Activated CD8-positive, alpha-beta T cell treated with anti-CD3 and anti-CD28 coated beads, Interleukin-2, amount 10 ng/mL, durations not matched to agents 7 days and 5 days (primary cell): ENCODE results near the gene LGALS3BP. TPM values are rescaled to one million over a fixed set of nuclear protein-coding genes. Genes with fewer than 3 reads are reported as not detected.

Experiments used
- ATAC-seq: fragments of 150-1000 bp; cut with Tn5 transposase; one replicate; pipeline ENCODE4 v1.10.0; 2021; ENCODE audit warnings: moderate library complexity
- CTCF ChIA-PET: fragments of 350-600 bp; sonication (Branson Sonifier 250); formaldehyde crosslinking; loops from one replicate; lab custom pipeline; 2021; ENCODE audit warnings: antibody characterized with exemption; lab: Charles Lee
- POLR2A ChIA-PET: fragments of 350-600 bp; sonication (Branson Sonifier 250); formaldehyde crosslinking; loops from one replicate; lab custom pipeline; 2021; ENCODE audit warnings: antibody characterized with exemption; lab: Charles Lee
- DNase-seq: peaks from one replicate; pipeline ENCODE4 v3.0.0-alpha.2; 2020
- H3K27ac Mint-ChIP-seq: one replicate; pipeline ENCODE4 v1.8.0; 2021; ENCODE audit warnings: mild to moderate bottlenecking, mixed read lengths
- H3K27me3 Mint-ChIP-seq: one replicate; pipeline ENCODE4 v1.8.0; 2021; ENCODE audit warnings: low read depth, mixed read lengths
- H3K36me3 Mint-ChIP-seq: one replicate; pipeline ENCODE4 v1.8.0; 2021; ENCODE audit warnings: low read depth, mixed read lengths
- H3K4me1 Mint-ChIP-seq: one replicate; pipeline ENCODE4 v1.8.0; 2021; ENCODE audit warnings: low read depth, mixed read lengths
- H3K4me3 Mint-ChIP-seq: one replicate; pipeline ENCODE4 v1.8.0; 2021; ENCODE audit warnings: mild to moderate bottlenecking, mixed read lengths
- H3K9me3 Mint-ChIP-seq: one replicate; pipeline ENCODE4 v1.8.0; 2022; ENCODE audit warnings: mixed read lengths; ENCODE audit not compliant: insufficient read depth
- total RNA-seq, 2 experiments: library from RNA; stranded (reverse); gene quantifications; one replicate each; pipeline ENCODE4 v1.2.3, GENCODE V29; 2021

LGALS3BP gene
- total RNA-seq, 2 experiments from 2014 or later = 172 to 181 TPM

DNA sequence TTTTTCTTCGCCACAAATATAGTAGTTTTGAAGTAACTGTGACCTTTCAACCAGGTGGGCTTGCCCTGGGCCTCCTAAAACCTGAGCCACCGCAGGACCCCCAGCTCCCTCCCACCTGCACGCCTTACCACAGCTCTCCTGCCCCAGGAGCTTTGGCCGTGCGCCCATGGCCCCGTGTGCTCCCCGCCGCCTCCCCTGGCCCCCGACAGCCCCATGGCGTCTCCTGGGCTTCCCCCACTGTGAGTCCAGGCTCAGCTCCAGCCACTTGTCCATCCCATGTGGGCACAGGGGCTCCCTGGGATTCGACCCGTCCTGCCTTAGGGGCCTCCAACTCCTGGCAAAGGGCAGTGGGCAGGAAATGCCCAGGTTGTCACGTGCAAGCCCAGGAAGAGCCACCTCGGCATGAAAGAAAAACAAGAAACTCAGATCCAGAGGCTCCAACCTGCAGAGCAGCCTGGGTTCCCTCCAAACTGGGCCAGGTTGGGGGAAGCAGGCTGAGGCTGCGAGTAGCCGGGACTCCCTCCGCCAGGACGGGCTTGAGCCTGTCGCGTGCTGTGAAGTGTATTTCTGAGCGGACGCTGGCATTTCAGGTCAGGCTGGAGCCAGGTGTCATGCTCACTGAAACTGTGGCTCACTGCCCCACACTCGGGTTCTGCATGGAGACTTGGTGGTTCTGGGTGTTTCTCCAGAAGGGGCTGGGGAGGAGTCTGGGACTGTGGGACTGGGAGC, 5.8 kb downstream of the LGALS3BP start:
- ChIA-PET CTCF (no interaction called here), POLR2A (interaction anchor here (0.5 kb wide), 1 partner anchor 256 kb away, joined by 4 read pairs; no protein-coding TSS in a partner anchor)
- Mint-ChIP-seq H3K27me3 (no peaks in the 10 kb centered on the region), H3K27ac (no peak overlapping the region), H3K4me1 (peaks cover 31% of the 10 kb centered on the region), H3K36me3 (peaks cover 35% of the 10 kb centered on the region), H3K4me3 (no peak overlapping the region), H3K9me3 (no peaks in the 10 kb centered on the region)
- no peak for DNase-seq
- ATAC-seq = no peak

DNA sequence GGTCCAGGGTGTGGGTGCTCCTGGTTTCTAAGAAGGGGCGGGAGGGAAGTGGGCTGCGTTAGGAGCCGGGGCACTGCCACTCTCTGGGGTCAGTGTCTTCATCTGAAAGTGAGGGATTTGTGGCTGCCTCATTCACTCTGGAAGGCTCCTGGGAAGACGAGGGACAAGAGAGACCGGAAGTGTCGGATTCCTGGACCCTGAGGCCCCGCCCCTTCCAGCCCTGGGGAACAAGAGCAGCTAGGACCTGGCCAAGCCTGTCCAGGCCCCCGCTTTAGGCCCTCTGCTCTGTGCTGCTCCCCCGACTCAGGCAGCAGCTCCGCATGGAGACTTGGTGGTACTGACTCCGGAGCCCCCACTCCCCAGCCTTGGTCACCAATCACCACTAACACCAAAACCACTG, 6.5 kb downstream of the LGALS3BP start:
- Mint-ChIP-seq H3K27ac (no peak overlapping the region), H3K27me3 (no peaks in the 10 kb centered on the region), H3K4me1 (peaks cover 31% of the 10 kb centered on the region), H3K4me3 (no peak overlapping the region), H3K9me3 (no peaks in the 10 kb centered on the region), H3K36me3 (peaks cover 35% of the 10 kb centered on the region)
- DNase-seq (no peak), ATAC-seq (no peak)
- CTCF ChIA-PET = interaction anchor here (3.4 kb wide), 1 partner anchor 107 kb away, joined by 56 read pairs; no protein-coding TSS in a partner anchor
- POLR2A ChIA-PET = interaction anchor here (0.5 kb wide), 1 partner anchor 255 kb away, joined by 4 read pairs; no protein-coding TSS in a partner anchor

DNA sequence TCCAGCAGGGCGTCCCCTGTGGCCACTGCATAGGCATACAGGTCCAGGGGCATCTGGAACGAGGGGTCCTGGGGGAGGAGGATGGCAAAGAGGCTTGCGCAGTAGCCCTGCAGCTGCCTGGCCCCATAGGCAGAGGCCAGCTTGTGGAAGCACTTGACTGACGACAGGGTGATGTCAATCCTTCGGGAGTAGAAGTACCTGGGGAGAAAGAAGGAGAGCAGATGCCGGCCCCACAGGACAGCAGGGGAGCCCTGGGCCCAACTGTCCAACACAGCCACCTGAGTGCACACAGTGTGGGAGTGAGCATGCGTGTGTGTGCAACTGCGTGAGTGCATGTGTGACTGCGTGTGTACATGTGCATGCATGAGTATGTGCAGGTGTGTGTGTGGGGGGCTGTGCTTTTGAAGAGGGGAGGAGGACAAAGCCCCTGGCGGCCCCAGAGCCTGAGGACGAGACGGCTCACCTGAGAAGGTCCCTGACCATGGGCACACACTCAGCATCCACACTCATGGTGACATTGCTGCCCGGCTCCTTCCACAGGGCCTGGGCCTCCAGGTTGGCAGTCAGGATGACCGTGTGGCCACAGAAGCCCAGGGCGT, 7.1 kb downstream of the LGALS3BP start:
- H3K36me3 Mint-ChIP-seq = peaks cover 32% of the 10 kb centered on the region
- DNase-seq = no peak
- no peaks in the 10 kb centered on the region for H3K27me3 Mint-ChIP-seq
- POLR2A ChIA-PET = no interaction called here
- H3K4me1 Mint-ChIP-seq = peaks cover 25% of the 10 kb centered on the region
- H3K4me3 Mint-ChIP-seq = no peak overlapping the region
- no peak overlapping the region for H3K27ac Mint-ChIP-seq
- ATAC-seq = no peak
- no peaks in the 10 kb centered on the region for H3K9me3 Mint-ChIP-seq
- CTCF ChIA-PET = interaction anchor here (1.2 to 3.4 kb wide), 4 partner anchors 10 to 106 kb away, joined by 3 to 56 read pairs (median 4); no protein-coding TSS in a partner anchor

DNA sequence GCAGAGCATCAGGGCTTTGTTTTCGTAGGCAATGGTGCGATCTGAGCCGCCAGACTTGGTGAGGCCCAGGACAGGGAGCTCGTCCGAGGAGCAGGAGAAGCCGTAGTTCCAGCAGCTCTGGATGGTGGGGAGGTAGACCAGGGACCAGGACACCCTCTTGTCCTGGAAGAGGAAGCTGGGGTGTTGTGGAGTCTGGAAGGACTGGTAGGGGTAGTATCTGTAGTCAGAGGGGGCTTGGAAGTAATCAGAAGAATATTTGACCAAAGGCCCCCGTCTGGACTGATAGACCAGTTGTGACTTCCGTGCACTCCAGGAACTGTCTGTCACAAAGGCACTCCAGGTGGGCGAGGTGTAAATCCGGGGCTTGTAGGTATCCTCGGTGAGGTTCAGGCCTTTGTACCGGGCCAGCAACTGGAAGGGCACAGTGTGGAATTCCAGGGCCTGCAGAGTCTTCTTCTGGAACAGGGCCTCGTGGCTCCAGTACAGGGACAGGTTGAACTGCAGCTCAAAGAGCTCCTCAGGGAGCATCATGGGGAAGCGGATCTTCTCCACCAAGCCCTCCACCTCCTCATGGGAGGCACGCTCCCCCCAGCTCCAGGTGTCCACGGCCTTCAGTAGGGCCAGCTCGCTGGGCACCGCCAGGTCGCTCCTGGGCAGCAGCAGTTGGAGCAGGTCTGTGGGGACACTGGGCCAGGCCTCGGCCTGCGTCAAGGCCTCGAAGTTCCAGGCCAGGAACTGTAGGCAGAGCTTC, 7.8 kb downstream of the LGALS3BP start:
- POLR2A ChIA-PET = interaction anchor here (1.1 kb wide), 1 partner anchor 11 kb away, joined by 3 read pairs; no protein-coding TSS in a partner anchor

DNA sequence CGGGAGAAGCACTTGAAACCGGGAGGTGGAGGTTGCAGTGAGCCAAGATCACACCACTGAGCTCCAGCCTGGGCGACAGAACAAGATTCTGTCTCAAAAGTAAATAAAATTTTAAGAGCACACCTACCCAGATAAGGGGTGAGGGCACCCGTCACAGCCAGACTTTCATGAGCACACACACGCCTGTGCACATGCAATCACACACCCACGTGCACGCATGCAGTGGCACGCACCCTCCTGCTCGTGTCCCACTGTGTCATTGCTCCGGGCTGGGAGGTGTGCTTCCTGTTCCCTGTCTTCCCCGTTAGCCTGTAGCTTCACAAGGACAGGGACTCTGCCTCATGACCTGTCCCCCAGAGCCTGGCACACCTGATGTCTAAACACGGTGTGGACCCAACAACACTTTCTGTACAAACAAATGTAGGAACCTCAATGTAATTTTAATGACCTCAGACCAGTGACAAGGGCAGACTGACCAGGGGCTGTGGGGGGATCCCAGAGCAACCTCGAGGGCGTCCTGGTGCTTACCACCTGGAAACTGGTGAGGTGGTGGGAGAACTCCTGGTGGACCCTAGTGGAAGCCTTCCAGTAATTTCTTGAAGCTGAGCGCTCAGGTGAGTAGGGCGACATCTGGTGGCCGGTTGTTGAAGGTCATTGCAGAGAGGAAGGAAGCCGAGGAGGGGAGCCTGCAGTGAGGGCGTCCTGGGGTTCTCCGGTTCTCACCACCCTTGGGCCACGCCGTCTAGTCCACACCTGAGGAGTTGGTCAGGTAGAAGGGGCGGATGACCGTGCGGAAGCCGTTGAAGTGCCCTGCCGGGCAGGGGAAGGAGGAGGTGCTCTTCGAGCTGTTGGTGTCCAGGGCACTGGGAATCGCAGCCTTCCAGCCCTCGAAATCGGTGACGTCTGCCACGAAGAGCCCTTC, 8.6 kb downstream of the LGALS3BP start:
- peaks cover 29% of the 10 kb centered on the region for H3K36me3 Mint-ChIP-seq
- no peak overlapping the region for H3K27ac Mint-ChIP-seq
- CTCF ChIA-PET = interaction anchor here (0.9 to 3.4 kb wide), 18 partner anchors 9 to 611 kb away, joined by 3 to 56 read pairs (median 4); partner anchors contain the start of gene LGALS3BP
- peak; percentile 67 for ATAC-seq
- POLR2A ChIA-PET = interaction anchor here (0.6 to 1.1 kb wide), 3 partner anchors 12 to 156 kb away, joined by 3 read pairs; no protein-coding TSS in a partner anchor
- DNase-seq = peak; percentile 87
- no peaks in the 10 kb centered on the region for H3K9me3 Mint-ChIP-seq
- peaks cover 17% of the 10 kb centered on the region for H3K4me1 Mint-ChIP-seq
- H3K27me3 Mint-ChIP-seq = no peaks in the 10 kb centered on the region
- H3K4me3 Mint-ChIP-seq = no peak overlapping the region

More for the DNA sequence above, 7.8 kb downstream of the LGALS3BP start:
- Mint-ChIP-seq H3K27me3 (no peaks in the 10 kb centered on the region), H3K36me3 (peaks cover 28% of the 10 kb centered on the region), H3K4me1 (peaks cover 18% of the 10 kb centered on the region), H3K27ac (no peak overlapping the region), H3K9me3 (no peaks in the 10 kb centered on the region), H3K4me3 (no peak overlapping the region)
- ATAC-seq (no peak), DNase-seq (no peak)
- CTCF ChIA-PET = interaction anchor here (0.9 to 3.4 kb wide), 16 partner anchors 8 to 611 kb away, joined by 3 to 56 read pairs (median 4); partner anchors contain the start of gene LGALS3BP

DNA sequence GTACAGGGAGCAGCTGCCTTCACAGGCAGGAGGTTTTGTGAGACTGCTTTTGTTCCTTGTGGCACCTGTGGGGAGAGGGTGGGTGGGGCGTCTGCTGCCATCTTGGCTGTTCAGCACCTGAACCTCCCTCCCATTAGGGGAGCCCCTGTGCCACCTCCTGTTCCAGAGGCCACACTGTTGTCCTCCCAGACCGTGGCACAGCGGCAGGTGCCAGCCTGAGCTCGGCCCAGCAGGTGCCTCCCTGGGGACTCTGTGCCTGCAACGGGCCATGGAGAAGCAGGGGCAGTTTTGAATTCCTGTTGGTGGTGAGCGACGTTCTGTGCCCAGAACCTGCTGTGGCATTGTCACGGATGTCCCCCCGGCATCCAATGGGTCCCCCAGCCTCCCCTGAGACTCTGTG, 9.9 kb downstream of the LGALS3BP start:
- peaks cover 22% of the 10 kb centered on the region for H3K36me3 Mint-ChIP-seq
- no peaks in the 10 kb centered on the region for H3K27me3 Mint-ChIP-seq
- H3K4me3 Mint-ChIP-seq = no peak overlapping the region
- DNase-seq = no peak
- H3K9me3 Mint-ChIP-seq = no peaks in the 10 kb centered on the region
- H3K4me1 Mint-ChIP-seq = peaks cover 12% of the 10 kb centered on the region
- H3K27ac Mint-ChIP-seq = no peak overlapping the region
- CTCF ChIA-PET = interaction anchor here (1.5 kb wide), 1 partner anchor 98 kb away, joined by 6 read pairs; no protein-coding TSS in a partner anchor
- POLR2A ChIA-PET = no interaction called here
- ATAC-seq = no peak

DNA sequence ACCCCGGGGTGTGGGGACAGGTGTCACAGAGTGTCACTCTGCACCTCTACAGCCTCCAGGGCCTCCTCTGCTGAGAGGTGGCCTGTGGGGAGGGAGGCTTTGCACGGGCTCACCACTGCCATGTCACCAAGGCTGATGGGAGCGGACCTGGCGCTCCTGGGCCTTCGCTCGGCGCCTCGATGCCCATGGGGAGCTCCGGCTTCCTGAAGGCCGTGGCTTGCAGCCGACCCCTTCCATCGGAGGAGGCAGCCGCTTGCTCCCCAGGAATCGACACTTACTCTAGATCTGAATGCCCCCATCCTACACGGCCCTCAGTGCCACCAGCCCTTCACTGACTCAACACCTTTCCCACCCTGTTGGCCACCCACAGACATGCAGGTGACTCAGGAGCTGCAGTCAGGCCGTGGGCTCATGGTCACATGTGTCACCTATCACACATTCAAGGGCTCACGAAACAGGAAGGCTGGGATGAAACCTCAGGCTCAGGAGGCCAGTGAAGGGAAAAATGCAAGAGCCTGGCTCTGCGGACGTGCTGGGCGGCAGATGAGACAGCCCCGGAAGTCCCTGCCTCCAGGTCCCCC, 11.9 kb downstream of the LGALS3BP start:
- Mint-ChIP-seq H3K4me3 (no peak overlapping the region), H3K27ac (no peak overlapping the region), H3K36me3 (peaks cover 19% of the 10 kb centered on the region), H3K9me3 (no peaks in the 10 kb centered on the region), H3K4me1 (peaks cover 12% of the 10 kb centered on the region), H3K27me3 (no peaks in the 10 kb centered on the region)
- ChIA-PET CTCF (no interaction called here), POLR2A (interaction anchor here (0.7 kb wide), 2 partner anchors 145 to 149 kb away, joined by 3 read pairs; no protein-coding TSS in a partner anchor)
- DNase-seq = no peak
- ATAC-seq = no peak

DNA sequence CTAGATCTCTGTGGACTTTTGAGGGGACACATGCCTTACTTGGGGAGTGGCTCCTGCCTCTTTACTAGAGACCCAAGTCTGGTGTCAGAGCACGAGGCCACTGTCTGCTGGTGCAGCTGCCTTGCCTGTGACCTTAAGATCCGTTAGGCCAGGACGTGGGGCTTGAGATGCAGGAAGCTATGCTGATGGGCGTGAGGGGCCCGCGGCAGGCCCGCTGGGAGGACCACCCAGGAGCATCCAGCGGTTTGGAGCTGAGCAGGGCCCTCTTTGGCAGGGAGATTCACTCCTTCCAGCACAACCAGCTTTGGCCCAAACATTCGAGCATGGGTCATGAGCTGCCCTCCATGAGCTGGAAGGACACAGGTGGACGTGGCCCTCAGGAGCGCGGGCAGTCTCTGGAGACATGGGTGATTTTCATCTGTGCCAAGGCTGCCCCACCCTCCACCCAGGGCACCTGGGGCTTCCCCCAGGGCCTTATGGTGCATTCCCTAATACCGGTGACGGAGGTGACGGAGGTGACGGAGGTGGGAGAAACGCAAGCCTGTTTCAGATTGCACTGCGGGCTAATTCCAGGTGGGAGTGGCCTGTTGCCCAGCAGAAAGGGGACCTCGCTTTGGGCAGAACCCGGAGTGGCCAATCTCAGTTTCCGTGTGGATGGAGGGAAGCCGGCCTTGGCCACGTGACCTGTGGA, 12.7 kb downstream of the LGALS3BP start:
- no peak overlapping the region for H3K27ac Mint-ChIP-seq
- CTCF ChIA-PET = interaction anchor here (1.9 kb wide), 1 partner anchor 101 kb away, joined by 9 read pairs; no protein-coding TSS in a partner anchor
- no peak for DNase-seq
- POLR2A ChIA-PET = no interaction called here
- no peaks in the 10 kb centered on the region for H3K27me3 Mint-ChIP-seq
- peaks cover 12% of the 10 kb centered on the region for H3K4me1 Mint-ChIP-seq
- peaks cover 14% of the 10 kb centered on the region for H3K36me3 Mint-ChIP-seq
- no peak overlapping the region for H3K4me3 Mint-ChIP-seq
- no peaks in the 10 kb centered on the region for H3K9me3 Mint-ChIP-seq
- no peak for ATAC-seq

DNA sequence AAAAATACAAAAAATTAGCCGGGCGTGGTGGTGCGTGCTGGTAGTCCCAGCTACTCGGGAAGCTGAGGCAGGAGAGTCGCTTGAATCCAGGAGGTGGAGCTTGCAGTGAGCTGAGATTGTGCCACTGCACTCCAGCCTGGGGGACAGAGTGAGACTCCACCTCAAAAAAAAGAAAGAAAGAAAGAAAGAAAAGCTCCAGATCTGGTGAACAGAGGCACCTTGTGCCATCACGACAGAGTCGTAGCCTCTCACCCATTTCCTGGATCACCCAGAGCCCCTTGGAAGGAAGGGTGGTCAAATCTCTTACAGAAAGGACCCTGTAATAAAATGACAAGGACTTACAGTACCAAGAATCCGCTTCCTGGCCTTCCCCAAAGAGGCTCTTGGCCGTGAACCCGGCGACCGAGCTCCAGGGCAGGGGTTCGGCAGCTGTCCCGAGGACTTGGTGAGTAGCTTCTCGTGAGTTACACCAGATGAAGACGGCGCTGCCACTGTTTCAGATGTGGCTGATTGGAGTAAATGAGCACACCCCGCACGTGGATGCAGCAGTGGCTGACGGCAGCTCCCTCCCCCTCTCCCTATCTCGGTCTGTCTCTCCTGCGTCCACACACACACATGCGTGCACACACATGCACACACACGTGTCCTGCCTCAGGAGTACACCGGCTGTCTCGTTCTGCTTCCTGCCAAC, 13.5 kb downstream of the LGALS3BP start:
- no peak overlapping the region for H3K4me3 Mint-ChIP-seq
- H3K4me1 Mint-ChIP-seq = peaks cover 10% of the 10 kb centered on the region
- ChIA-PET CTCF (interaction anchor here (1.9 kb wide), 1 partner anchor 100 kb away, joined by 9 read pairs; no protein-coding TSS in a partner anchor), POLR2A (no interaction called here)
- DNase-seq (no peak), ATAC-seq (no peak)
- H3K9me3 Mint-ChIP-seq = no peaks in the 10 kb centered on the region
- no peak overlapping the region for H3K27ac Mint-ChIP-seq
- peaks cover 10% of the 10 kb centered on the region for H3K36me3 Mint-ChIP-seq
- no peaks in the 10 kb centered on the region for H3K27me3 Mint-ChIP-seq
